ENCODE data around the gene CLDN8. TPM values are rescaled to one million over a fixed set of nuclear protein-coding genes. Genes with fewer than 3 reads are reported as not detected.

The CLDN8 gene
- total RNA-seq = not detected

GRCh38 chr21:30216041-30216723 lies at the start of gene CLDN8:
TSS of gene CLDN8 (minus strand) at chr21:30216097. CDS start at chr21:30215925, 172 bp downstream.
- DNase-seq (ENCODE audit: low read depth in 2 of 3, low spot score in 2 of 3) = no peak

DNA sequence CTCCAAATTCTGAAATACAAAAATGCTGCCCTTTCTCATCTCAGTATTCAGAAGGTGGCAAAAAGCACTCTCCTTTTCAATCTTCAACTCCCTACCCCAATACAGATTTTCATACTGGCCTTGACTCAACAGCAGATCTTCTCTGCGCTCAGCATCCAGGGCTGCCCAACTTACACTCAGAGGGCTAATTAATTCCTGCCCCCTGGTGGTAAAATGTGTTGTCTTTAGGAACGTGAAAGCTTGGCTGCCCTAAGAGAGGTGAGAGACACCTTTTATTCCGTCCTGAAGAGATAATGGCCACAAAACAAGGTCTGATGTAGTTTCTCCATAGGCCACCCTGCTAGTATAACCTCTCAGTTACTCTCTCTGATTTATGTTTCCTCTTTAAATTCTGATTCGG lies 41.9 kb upstream of the CLDN8 start:
- no peak for DNase-seq (ENCODE audit: low read depth in 2 of 3, low spot score in 2 of 3)

- no peak for DNase-seq (ENCODE audit: low read depth in 2 of 3, low spot score in 2 of 3)
Observed at GRCh38 chr21:30256100-30256499, 40.2 kb upstream of the CLDN8 start.

- no peak for DNase-seq (ENCODE audit: low read depth in 2 of 3, low spot score in 2 of 3)
Observed at GRCh38 chr21:30255679-30256078, 39.8 kb upstream of the CLDN8 start.

DNA sequence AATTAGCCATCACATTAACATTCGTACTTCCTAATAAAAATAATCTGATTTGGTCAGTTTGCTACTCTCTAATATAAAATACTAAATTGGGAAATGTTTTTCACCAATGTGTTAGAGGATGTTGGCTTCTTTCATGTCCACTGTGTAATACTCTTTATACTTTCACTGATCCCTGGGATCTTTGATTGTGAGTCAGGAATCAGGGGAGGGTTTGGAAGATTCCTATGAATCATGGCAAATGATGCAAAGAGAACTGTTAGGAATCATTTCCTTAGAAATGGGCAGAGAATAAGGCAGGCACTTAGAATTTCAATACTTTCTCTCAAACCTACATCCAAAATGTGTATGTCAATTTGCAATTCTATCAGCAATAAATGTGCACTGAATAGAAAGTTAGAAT lies 35.9 kb upstream of the CLDN8 start:
- no peak for DNase-seq (ENCODE audit: low read depth in 2 of 3, low spot score in 2 of 3)

DNA sequence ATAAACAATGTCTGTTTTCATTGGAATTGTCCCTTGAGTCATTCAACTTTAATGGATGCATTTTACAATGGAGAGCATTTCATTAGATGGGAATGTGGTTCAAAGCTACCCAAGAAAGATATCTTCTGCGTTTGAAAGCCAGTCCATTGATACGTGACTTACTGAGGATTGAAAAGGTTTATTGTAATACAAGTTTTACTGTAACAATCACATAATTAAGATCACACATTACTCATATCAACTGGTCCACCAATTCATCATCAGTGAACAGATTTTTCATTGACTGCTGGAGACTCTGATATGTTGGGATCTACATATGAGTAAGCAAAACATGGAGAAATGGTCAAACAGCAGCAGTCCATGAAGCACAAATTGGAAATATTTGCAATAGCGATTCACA lies 34.0 kb upstream of the CLDN8 start:
- DNase-seq (ENCODE audit: low read depth in 2 of 3, low spot score in 2 of 3) = no peak

- no peak for DNase-seq (ENCODE audit: low read depth in 2 of 3, low spot score in 2 of 3)
Observed at GRCh38 chr21:30248844-30249243, 32.9 kb upstream of the CLDN8 start.

GRCh38 chr21:30245061-30245460 lies 29.2 kb upstream of the CLDN8 start:
- DNase-seq (ENCODE audit: low read depth in 2 of 3, low spot score in 2 of 3) = no peak

DNA sequence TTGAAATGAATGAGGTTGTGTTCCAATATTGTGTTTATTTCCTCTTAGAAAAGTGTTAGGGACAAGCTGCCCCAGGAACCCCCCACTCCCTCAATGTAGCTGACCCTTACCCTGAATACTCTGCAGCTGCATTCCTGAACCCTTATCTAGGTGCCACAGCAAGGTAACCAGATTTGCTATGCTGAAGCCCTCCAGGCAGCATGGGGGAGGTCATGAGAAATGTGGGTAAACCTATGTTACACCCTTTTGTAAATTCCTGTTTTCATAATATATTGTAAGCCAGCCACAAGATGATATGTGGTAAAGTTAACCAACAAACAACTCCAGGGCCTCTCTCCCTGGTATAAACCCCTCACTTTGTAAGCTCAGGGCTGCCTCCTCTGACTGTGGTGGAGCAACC lies 27.8 kb upstream of the CLDN8 start:
- no peak for DNase-seq (ENCODE audit: low read depth in 2 of 3, low spot score in 2 of 3)

DNA sequence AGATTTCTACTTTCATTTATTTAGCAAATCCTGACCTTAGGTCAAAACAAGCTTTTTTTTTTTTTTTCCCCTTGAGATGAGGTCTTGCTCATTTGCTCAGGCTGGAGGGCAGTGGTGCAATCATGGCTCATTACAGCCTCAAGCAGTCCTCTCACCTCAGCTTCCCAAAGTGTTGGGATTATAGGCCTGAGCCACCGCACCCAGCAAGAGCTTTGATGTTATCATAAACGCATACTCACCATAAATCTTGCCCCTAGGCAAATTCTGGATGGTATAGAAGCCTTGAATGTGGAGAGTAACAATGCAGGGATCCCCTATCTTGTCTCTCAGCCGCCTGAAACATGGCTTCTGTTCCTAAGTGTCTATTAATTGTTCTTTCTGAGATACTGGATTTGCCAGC lies 24.8 kb upstream of the CLDN8 start:
- no peak for DNase-seq (ENCODE audit: low read depth in 2 of 3, low spot score in 2 of 3)

DNA sequence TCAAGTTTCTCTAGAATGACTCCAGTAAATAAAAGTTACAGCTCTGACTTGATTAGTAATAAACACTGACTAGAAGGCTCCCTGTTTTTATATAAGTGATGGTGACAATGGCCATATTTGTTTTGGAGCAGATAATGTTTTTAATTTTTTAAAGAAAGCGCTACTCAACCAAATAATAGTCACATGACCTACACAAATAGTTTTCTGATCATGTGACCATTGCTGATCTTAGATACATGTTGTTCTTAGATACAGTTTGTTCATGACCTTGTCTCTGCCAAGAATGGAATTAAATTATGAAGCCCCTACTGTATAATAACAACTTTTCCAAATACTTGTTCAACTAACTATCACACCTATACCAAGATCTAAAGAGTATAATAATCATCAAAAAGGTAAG lies 22.3 kb upstream of the CLDN8 start:
- no peak for DNase-seq (ENCODE audit: low read depth in 2 of 3, low spot score in 2 of 3)

DNA sequence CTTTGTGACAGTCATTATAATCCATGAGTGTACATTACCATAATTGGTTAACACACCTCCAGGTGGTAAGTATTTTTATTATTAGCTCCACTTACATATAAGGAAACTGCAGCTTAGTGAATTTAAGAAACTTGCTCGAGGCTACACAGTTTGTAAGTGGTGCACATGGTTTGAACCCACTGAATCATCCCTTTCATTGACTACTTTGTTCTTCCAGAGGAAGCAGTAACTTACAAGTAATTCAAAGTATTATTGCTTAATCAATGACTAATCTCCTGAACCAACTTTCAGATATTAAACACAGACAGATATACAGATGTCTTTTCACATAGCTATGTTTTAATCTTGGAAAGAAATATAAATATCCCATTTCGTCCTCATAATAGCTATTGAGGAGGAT lies 18.7 kb upstream of the CLDN8 start:
- DNase-seq (ENCODE audit: low read depth in 2 of 3, low spot score in 2 of 3) = no peak

- DNase-seq (ENCODE audit: low read depth in 2 of 3, low spot score in 2 of 3) = no peak
Observed at GRCh38 chr21:30234050-30234449, 18.2 kb upstream of the CLDN8 start.

DNA sequence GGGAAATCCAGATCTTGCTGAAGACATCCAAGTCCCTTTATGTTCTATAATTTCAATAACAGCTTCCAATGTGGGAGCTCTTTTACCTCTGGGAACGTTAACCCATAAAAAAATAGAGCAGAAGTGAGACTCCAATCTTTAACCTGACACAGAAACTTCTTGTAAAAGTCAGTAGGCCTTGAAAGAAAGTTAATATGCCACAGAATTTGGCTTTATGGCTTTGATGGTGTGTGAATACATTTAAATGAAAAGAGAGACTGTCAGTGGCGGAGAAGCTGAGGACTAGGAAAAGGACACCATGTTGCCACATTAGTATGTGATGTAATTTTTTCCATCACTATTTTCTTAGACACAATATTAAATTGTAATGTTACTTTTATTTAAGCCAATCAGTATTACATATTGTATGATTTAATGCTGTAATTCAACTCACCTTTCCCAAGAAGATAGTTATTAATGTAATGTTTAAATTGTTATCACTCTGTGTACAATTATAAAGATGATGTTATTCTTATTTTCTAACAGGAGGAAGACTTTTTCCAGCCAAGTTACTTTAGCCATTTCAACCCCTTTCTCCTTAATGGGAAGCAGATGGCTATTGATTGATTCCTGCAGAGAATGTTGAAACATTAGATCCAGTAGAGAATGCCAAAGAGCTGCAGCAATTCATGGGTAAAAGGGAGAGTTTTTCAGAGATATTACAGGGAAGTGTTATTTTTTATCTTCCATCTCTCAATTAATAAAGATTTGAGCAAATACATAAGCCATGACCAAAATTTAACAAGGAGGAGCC lies 17.5 kb upstream of the CLDN8 start:
- DNase-seq (ENCODE audit: low read depth in 2 of 3, low spot score in 2 of 3) = no peak

- DNase-seq (ENCODE audit: low read depth in 2 of 3, low spot score in 2 of 3) = no peak
Observed at GRCh38 chr21:30232011-30232410, 16.1 kb upstream of the CLDN8 start.

DNA sequence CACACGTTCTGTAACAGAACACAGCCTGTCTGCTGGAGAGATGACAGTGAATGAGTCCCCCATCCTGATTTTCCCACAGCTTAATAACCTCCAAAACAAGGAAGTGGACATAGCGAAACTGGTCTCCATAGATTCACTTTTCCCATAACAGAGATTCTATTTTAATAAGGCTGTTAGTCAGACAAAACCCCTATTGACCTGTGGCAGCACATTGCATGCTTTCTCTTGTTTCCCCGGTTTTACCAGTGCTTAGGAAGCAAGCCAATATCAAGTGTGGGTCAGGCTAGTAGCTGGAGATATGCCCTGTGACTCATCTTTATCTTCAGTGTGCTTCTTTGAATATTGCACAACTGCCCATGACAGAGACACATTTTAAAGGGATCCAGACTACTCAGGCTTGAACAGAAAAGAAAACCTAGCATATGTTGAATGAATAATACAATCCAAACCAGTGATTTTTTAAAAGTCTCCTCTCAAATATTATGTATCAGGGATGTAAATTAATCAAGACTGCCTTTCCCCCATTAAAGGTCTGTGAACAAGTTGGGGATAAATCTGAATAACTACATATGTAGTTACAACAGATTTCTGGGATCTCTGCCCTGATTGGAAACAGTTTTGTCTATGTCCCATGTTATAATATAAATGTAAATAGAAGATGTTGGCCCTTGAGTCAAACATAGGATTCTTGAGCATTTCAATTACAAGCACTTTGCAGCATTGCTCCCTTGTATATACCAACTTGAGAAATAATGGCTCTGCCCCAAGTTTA lies 11.9 kb upstream of the CLDN8 start:
- no peak for DNase-seq (ENCODE audit: low read depth in 2 of 3, low spot score in 2 of 3)

- no peak for DNase-seq (ENCODE audit: low read depth in 2 of 3, low spot score in 2 of 3)
Observed at GRCh38 chr21:30227128-30227527, 11.2 kb upstream of the CLDN8 start.

- DNase-seq (ENCODE audit: low read depth in 2 of 3, low spot score in 2 of 3) = no peak
Observed at GRCh38 chr21:30223596-30223995, 7.7 kb upstream of the CLDN8 start.

- no peak for DNase-seq (ENCODE audit: low read depth in 2 of 3, low spot score in 2 of 3)
Observed at GRCh38 chr21:30222724-30223123, 6.8 kb upstream of the CLDN8 start.

GRCh38 chr21:30211071-30211470 lies 4.8 kb downstream of the CLDN8 start:
- DNase-seq (ENCODE audit: low read depth in 2 of 3, low spot score in 2 of 3) = no peak

- DNase-seq (ENCODE audit: low read depth in 2 of 3, low spot score in 2 of 3) = no peak
Observed at GRCh38 chr21:30209601-30210000, 6.3 kb downstream of the CLDN8 start.

DNA sequence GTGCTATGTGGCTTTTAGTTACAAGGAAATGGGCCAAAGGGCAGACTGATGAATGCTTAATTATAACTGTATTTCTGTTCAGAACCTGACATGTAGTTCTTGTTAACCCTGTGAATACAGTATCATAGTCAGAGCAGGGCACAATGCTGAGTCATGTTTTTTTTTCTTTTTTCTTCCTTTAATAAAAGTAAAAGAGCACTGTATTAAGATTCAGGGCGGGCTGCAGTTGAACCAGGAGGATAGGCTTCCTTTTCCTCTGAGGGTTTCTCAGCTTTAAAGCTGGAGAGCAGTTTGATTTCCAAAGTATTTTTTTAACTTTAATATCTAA lies 8.7 kb downstream of the CLDN8 start:
- DNase-seq (ENCODE audit: low read depth in 2 of 3, low spot score in 2 of 3) = no peak

Data from hematopoietic multipotent progenitor cell (in vitro differentiated cells).